GM12874 (cell line): ENCODE results near the gene CYP19A1.
A peak's percentile ranks its signal among the peaks of the same experiment; 100 is the strongest.

Experiments used
- CTCF ChIP-seq: IDR thresholded peaks from 2 replicates; pipeline ENCODE4 v1.5.1; 2011; ENCODE audit warnings: low read depth, mild to moderate bottlenecking, control low read depth, low read length, moderate library complexity; ENCODE audit not compliant: insufficient read depth

Gene CYP19A1

DNA sequence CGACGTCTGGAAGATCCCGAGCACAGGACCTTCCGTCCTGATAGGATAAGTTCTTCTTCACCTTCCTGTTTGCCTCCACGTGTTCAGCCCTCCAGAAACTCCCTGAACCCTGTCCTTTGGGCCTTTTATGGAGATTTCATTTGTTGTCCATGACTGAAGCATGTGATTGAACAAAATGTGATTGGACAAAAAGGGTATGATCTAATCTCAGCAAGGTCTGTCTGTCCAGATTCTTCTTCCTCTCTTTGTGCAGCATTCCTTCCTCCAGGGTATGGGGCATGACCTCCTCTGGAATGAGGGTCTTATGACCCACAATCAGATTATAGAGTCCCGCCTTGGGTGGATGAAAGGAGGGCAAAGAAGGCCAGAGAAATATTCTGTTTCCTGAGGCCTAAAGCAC, at the start of gene CYP19A1:
Gene CYP19A1, minus strand, starts transcription at position 101 of the 400 bp plus-strand sequence. CDS start 95,684 bp downstream, outside the sequence.
- TF ChIP-seq CTCF: no peak

DNA sequence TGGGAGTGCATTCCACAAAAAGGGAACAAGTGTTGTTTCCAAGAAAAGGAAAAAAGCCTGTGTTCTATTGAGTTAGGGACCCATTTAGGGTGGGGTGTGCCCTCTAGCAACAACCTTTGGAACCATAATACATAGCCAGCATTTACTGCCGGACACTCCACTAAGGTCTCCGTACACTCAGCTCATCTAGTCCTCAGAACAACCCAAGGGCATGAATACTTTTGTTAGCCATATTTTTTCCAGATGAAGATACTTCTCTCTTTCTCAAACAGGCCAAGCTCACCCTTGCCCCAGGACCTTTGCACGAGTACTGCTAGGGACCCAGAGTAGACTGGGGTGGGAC, 49.3 kb upstream of the CYP19A1 start:
- TF ChIP-seq CTCF: no peak

DNA sequence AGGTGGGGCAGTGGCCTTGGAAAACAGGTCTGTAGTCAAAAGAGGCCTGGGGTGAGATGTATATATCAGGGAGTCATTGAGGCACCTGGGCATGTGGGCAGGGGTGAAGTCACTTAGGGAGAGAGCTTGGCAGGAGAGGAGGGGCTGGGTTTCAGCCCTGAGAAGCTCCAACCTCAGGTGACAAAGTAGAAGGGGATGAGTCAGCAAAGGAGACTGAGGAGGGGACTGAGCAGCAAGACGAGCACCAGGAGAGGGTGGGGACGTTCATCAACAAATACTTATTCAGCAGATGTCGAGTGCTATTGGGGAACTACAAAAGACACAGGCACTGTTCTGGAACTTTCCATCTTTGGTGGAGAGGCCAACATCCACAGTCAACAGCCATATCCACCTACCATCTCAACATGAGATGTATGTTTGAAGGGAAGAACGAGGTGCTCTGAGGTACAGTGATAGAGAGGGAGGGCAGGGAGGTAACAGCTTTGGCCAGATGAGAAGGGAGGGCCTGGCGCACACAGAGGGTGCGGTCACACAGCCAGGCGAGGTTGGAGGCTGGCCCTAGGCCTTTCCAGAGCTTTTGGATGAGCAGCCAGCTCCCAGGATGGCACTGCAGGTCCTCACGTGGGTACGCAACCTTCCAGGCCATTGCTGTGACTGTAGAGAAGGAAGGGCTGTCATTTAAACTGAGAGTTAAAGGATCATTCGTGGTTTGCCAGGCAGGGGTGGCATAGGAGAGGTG, 48.7 kb upstream of the CYP19A1 start:
- no peak for TF ChIP-seq CTCF

DNA sequence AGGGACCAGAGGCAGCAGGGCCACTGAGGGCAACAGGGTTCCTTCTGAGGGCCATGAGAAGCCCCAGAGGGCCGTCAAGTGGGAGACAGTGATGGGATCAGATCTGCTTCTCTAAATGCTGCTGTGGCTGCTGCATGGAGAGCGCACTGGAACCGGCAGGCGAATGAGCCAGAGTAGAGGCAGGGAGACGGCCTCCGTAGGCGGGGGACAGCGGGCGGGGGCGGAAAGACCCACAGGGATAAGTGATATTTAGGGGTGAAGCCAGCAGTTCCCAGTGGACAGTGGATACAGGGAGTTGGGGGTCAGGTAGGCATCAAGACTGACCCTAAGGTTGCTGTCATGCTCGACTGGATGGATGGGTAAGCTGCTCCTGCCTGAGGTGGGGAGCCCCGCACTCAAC, 48.1 kb upstream of the CYP19A1 start:
- no peak for TF ChIP-seq CTCF

DNA sequence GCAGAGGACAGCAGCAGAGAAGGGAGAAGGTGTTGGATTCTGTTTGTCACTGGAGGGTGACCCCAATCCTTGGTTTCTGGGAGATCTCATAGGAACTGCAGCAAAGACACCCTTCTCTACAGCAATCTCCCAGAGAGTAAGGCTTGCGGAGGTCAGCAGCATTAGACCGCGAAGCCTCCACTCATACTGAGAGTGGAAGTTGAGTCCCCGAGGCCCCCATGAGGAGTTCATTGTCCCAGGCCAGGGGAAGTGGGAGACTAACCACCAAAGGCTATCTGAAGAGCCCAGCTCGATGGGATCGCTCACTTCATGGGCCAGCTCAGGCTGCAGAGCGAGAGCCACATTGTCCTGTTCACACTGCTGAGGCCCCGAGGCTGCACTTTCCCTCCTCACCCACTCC, 47.6 kb upstream of the CYP19A1 start:
- TF ChIP-seq CTCF: no peak

DNA sequence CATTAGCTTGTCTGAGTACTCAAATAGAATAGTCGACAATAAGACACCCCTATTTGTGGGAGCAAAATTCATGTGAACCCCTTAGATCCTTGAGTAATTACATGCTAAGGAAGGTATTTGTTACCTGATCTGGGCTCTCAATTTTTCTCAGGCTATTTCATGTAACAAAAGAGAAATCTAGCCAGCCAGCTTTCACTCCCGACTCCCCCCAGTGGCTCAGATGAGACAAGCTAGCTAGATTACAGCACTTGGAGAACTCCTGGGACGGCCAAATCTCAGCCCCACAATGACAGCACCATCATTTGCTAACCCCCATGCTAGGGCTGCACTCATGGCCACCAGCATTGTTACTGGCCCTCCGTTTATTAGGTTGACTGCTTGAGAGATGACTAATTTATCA, 44.4 kb upstream of the CYP19A1 start:
- peak; percentile 59 for TF ChIP-seq CTCF

DNA sequence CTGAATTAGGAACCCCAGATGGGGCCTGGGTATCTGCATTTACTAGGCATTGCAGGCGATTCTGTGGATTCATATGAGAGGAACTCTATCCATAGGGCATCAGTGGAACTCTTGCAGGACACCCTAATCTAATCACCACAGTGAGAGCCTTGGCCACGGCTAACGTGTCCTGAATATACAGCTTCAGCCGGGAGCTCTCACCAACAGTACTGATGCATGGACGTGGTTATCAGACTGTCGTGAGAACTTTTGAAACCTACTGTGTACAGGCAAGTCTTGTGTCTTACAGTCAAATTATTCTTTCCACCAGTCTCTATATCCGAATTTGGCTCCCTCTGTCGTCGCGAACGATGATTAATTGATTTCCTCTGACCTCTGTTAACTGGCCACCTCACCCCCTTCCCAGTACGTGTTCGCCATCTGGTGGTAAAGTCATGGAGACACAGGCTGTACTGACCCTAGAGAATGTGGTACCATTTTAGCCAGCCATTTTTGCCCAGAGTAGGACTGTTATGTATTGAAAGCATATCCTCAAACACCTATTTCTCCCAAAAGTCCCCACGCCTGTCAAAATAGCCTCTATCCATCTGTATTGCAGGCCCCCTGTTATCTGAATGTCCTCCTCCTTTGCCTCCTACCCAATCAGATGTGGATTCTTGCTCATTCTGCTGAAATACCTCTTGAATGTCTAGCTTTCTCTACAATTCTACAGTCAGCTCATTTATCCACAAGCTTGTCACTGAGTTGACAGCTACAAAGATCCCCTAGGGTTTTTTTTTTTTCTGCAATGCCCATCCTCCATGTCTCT, 42.8 kb upstream of the CYP19A1 start:
- TF ChIP-seq CTCF: peak; percentile 80
